Adipocyte (in vitro differentiated cells): ENCODE results near the gene CASZ1.
A peak's percentile ranks its signal among the peaks of the same experiment; 100 is the strongest.

Source experiments
- DNase-seq: peaks from one replicate; pipeline ENCODE4 v3.0.0-alpha.2; 2015; ENCODE audit warnings: low read depth
- H3K27me3 ChIP-seq: replicated peaks from 2 replicates; pipeline ENCODE4 v1.7.0; 2013; ENCODE audit warnings: mild to moderate bottlenecking, low read length, moderate library complexity; ENCODE audit not compliant: control insufficient read depth, insufficient read depth
- H3K36me3 ChIP-seq: 2 replicates; pipeline ENCODE4 v1.7.0; 2013; ENCODE audit warnings: low read length, mild to moderate bottlenecking, moderate library complexity; ENCODE audit not compliant: control insufficient read depth, insufficient read depth, severe bottlenecking
- H3K4me1 ChIP-seq: 2 replicates; pipeline ENCODE4 v1.7.0; 2013; ENCODE audit warnings: mild to moderate bottlenecking, low read length, moderate library complexity; ENCODE audit not compliant: control insufficient read depth, insufficient read depth
- H3K4me3 ChIP-seq: 2 replicates; pipeline ENCODE4 v1.7.0; 2013; ENCODE audit warnings: mild to moderate bottlenecking, low read length, moderate library complexity
- H3K9ac ChIP-seq: 2 replicates; pipeline ENCODE4 v1.7.0; 2013; ENCODE audit warnings: mild to moderate bottlenecking, low read length, moderate library complexity
- H3K9me3 ChIP-seq: 2 replicates; pipeline ENCODE4 v1.7.0; 2013; ENCODE audit warnings: mild to moderate bottlenecking, low read length, moderate library complexity; ENCODE audit not compliant: control insufficient read depth

Gene CASZ1

DNA sequence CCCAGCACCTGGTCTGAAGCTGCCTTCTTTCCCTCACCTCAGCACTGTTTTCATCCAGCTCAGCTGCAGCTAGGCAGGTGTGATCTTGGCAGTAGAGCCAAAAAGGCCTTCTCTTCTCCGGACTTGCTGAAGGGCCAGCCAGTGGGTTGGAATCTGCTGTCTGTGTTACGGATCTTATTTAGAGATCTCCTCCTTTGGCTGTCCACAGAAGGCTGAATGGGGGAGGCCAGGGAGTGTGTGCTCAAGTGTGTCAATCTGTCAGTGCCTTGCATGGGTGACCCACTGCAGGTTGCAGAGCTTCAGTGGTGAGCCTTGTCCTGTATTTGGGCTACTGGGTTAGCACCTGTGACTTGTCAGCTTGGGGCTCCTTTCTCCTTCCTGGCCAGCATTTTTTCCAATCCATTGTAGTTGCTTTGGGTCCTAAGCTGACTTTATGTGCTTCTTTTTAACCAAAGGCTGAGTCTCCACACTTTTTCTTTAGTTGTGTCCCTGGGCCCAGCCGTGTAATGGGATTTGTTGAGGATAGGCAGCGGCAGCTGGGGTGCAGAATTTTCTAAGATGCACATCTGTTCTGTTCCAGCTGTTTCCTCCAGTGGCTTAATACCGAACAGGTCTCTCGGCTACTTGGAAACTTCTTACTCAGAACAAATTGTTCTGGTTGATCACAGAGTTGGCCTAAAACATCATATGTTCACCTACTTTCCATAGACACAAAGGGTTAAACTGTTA lies 194.9 kb downstream of the CASZ1 start:
- DNase-seq: no peak
- no peak overlapping the region for H3K9ac ChIP-seq
- no peaks in the 10 kb centered on the region for H3K27me3 ChIP-seq
- no peak overlapping the region for H3K4me3 ChIP-seq
- no peaks in the 10 kb centered on the region for H3K36me3 ChIP-seq
- H3K9me3 ChIP-seq: no peaks in the 10 kb centered on the region
- H3K4me1 ChIP-seq: peaks cover 12% of the 10 kb centered on the region

DNA sequence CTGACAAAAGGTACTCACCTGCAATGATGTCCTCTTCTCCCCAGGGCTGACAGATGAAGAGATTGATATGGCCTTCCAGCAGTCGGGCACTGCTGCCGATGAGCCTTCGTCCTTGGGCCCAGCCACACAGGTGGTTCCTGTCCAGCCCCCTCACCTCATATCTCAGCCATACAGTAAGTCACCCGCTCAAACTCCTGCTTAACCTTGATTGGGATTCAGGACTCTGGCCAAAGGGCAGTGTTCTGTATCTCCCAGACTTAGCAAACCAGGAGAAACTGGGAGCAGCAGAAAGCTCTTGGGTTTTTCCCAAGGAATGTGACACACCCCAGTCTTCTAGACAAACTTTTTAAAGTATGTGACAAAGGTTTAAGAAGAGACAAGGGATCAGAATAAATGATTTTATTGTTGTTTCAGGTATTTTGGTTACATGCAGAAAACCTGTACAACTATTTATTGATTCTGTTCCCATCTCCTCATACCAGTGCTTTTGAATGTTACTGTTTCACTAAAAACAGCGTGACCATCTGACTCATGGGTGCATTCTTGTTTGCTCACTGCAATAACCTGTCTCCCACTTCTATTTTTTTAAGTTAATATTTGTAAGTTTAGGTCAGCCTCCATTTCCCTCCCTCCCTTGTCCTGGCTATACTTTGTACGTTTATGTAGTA lies 197.1 kb downstream of the CASZ1 start:
- Histone ChIP-seq H3K4me1 (peaks cover 12% of the 10 kb centered on the region), H3K4me3 (no peak overlapping the region), H3K9ac (no peak overlapping the region), H3K36me3 (no peaks in the 10 kb centered on the region), H3K27me3 (no peaks in the 10 kb centered on the region), H3K9me3 (no peaks in the 10 kb centered on the region)
- DNase-seq: peak; percentile 72

DNA sequence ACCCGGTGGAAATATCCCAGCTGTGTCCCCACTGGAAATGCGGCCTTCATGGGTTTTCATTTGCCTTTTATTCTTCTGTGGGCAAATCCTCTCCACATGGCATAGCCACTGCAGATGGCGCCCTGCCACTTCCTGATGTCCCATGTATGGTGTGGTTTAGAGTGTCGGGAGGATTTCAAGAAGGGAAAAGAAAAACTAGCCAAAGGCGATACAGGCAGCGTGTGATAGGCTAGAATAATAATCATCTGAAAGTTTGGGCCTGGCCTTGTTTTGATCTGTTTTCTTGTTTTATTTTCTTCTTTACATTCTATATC lies 198.1 kb downstream of the CASZ1 start:
- Histone ChIP-seq H3K27me3 (no peaks in the 10 kb centered on the region), H3K9me3 (no peaks in the 10 kb centered on the region), H3K36me3 (no peaks in the 10 kb centered on the region), H3K4me1 (peaks cover 12% of the 10 kb centered on the region), H3K4me3 (no peak overlapping the region), H3K9ac (no peak overlapping the region)
- DNase-seq: no peak

DNA sequence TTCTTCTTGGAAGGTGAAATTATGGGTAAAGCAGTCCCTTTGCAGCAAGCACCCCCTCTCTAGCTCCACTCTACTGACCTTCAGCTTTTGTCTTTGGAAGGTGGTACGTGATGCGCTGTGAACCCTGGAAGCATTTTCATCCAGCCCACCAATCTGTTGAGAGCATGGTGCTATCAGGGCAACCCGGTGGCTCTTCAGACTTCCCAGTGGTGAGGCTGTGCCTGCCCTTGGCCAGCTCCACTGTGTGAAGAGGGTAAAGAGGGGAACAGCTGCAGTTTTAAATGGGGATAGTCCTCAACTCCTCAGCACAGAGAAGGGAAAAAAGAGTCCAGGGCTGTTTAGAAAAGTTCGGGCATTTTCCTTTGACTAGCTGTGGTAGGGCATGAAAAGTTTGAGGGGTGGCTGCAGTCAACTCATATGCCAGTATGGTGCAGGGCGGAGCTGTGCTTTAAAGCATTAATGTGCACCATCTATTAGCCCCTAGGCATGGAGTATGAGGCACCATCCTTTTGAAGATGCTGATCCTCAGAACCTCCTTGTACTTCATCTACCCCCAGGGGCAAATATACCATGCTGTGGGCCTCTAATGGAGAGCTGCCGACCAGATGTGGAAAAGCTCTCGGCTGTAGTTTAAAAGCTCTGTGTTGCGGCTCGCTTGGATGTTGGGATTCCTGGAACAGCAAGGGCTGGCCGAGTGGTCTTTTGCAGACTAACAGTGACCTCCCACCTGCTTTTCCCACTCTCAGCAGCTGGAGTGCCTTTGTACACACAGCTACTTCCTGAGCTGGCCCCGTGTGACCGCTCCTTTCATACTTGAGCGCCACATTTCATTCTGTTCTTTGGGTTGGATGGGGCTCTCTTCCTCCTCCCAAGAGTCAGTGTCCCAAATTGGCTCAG lies 198.7 kb downstream of the CASZ1 start:
- DNase-seq: no peak
- Histone ChIP-seq H3K9ac (no peak overlapping the region), H3K36me3 (no peaks in the 10 kb centered on the region), H3K4me1 (peaks cover 12% of the 10 kb centered on the region), H3K27me3 (no peaks in the 10 kb centered on the region), H3K9me3 (no peaks in the 10 kb centered on the region), H3K4me3 (no peak overlapping the region)

DNA sequence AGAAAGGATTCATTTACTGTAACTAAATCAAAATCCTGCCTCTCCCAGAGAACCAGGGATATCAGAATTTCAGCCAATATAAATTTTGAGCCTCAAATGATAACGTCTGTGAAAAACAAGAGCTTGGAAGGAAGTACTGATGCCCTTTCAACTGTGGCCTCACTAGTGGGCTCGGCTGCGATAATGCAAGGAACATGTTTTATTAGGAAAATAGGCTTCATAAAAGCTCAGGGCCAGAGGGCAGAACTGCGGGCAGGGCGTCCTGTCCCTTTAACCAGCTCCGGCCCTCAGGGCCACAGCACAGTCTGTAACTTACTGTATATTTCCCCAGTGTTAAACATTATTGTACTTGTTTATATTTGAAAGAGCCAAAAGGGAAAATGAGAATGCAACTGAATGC lies 199.7 kb downstream of the CASZ1 start:
- H3K27me3 ChIP-seq: no peaks in the 10 kb centered on the region
- peaks cover 12% of the 10 kb centered on the region for H3K4me1 ChIP-seq
- no peaks in the 10 kb centered on the region for H3K9me3 ChIP-seq
- H3K4me3 ChIP-seq: no peak overlapping the region
- no peak for DNase-seq
- no peaks in the 10 kb centered on the region for H3K36me3 ChIP-seq
- no peak overlapping the region for H3K9ac ChIP-seq

DNA sequence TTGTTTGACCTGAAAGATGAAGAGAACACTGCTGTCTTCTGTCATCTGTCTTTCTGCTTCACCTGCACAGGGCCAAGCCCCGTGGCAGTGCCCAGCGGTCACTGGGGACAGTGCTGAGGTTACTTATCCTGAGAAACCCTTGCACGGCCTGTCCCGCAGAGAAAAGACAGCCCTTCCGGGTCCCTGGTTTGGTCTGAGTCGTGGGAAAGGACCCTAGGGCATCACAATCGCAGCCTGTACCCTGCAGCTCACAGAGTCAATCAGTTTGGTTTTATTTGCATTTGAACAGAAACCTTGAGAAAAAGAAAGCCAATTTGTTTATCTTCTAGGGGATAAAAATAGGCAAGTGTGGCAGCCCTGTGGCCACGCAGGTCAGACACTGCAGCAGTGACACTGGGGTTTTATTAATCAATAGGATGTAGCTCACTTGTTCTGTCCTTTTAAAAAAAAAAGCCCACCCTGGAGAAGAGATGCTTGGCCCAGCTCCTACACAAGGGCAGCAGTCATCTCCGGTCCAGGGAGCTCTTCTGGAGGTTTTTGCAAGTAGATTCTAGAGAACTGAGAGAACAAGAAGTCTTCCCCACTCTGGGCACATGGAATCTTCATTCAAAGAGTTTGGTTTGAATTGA lies 201.7 kb downstream of the CASZ1 start:
- H3K9ac ChIP-seq: no peak overlapping the region
- H3K9me3 ChIP-seq: no peaks in the 10 kb centered on the region
- no peak overlapping the region for H3K4me3 ChIP-seq
- no peaks in the 10 kb centered on the region for H3K27me3 ChIP-seq
- H3K36me3 ChIP-seq: no peaks in the 10 kb centered on the region
- peaks cover 13% of the 10 kb centered on the region for H3K4me1 ChIP-seq
- DNase-seq: no peak

- Histone ChIP-seq H3K4me1 (peaks cover 4% of the 10 kb centered on the region), H3K4me3 (no peak overlapping the region), H3K9me3 (no peaks in the 10 kb centered on the region), H3K36me3 (no peaks in the 10 kb centered on the region), H3K9ac (no peak overlapping the region), H3K27me3 (no peaks in the 10 kb centered on the region)
- no peak for DNase-seq
Measured at GRCh38 chr1:10593750-10594149, 202.7 kb downstream of the CASZ1 start.

DNA sequence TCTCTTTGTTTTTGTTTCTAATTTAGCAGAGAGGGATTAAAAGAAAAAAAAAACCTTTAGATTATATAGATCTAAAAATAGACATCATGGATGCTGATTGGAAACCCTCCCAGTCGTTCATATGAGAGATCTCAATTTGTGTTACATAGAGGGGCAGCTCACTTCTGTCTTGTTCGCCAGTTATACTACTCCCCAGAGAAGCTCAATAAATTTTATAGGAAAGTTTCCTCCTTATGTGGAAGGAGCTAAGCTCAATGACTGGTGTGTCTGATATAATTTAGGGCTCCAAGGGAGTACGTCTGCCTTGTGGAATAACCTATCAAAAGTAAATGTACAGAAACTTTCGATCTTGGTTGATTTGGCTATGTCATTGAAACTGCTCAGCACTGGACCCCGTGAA lies 204.1 kb downstream of the CASZ1 start:
- Histone ChIP-seq H3K9me3 (no peaks in the 10 kb centered on the region), H3K9ac (no peak overlapping the region), H3K4me3 (no peak overlapping the region), H3K27me3 (no peaks in the 10 kb centered on the region), H3K4me1 (peaks cover 3% of the 10 kb centered on the region), H3K36me3 (no peaks in the 10 kb centered on the region)
- no peak for DNase-seq

DNA sequence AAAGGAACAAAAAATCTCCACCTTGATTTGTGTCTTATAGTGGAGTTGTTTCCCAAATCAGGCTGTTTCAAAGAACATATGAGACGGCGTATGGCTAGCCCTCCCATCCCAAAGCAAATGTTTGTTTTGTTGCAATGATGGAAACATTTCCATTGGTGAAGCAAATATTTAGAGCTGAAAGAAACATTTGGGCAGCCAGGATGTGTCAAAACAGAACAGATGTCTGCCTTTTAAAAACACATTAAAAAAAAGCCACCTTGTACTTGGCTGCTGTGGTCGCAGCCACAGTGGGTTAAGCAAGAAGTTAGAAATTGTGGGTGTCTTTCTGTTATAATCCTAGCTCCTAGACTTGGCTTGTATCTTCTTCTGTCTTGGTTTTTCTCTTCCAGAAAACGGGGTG lies 205.4 kb downstream of the CASZ1 start:
- peak; percentile 7 for DNase-seq
- Histone ChIP-seq H3K27me3 (no peaks in the 10 kb centered on the region), H3K4me3 (no peak overlapping the region), H3K36me3 (no peaks in the 10 kb centered on the region), H3K9ac (no peak overlapping the region), H3K9me3 (no peaks in the 10 kb centered on the region), H3K4me1 (peaks cover 3% of the 10 kb centered on the region)

DNA sequence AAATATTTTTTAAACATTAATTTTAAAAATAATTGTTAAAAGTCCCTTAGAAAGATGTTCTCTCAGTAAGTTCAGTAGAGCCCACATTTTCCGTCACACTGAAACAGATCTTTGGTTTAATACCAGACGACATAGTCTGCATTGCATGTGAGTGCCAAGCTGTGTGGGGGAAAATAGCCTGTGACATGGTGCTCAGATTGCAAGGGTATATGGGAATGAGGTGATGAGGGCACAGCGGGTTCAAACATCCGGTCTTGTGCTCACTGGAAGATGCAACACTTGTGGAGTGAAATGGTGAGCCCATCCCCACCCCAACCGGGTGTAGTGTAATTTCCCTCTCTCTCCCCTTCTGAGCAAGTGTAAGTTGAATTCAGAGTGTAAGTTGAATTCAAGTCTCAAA lies 207.4 kb downstream of the CASZ1 start:
- Histone ChIP-seq H3K4me1 (peaks cover 3% of the 10 kb centered on the region), H3K9me3 (peaks cover 8% of the 10 kb centered on the region), H3K36me3 (peaks cover 7% of the 10 kb centered on the region), H3K9ac (no peak overlapping the region), H3K27me3 (no peaks in the 10 kb centered on the region), H3K4me3 (no peak overlapping the region)
- no peak for DNase-seq

DNA sequence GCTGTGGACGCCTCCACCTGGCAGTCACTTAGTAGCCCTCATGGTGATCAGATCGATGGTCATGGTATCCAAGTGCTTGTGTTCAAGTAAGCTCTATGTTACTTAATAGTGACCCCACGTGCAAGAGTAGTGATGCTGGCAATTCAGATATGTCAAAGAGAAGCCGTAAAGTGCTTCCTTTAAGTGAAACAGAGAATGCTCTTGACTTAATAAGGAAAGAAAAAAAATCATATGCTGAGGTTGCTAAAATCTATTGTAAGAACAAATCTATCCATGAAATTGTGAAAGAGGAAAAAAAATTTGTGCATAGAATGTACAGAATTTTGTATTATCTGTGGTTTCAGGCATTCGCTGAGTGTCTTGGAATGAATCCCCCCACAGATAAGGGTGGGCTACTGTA lies 207.8 kb downstream of the CASZ1 start:
- no peaks in the 10 kb centered on the region for H3K27me3 ChIP-seq
- DNase-seq: no peak
- H3K4me3 ChIP-seq: no peak overlapping the region
- peaks cover 7% of the 10 kb centered on the region for H3K36me3 ChIP-seq
- peaks cover 3% of the 10 kb centered on the region for H3K4me1 ChIP-seq
- no peak overlapping the region for H3K9ac ChIP-seq
- H3K9me3 ChIP-seq: peaks cover 8% of the 10 kb centered on the region
